ENCODE data around the gene FN1. TPM values are rescaled to one million over a fixed set of nuclear protein-coding genes. Genes with fewer than 3 reads are reported as not detected.

FN1 gene
- total and polyA plus RNA-seq, 2 donors (not counting 3 experiments of a cell fraction or from before 2014, with no cell fraction given), result 3,221 to 3,740 TPM

GRCh38 chr2:215379039-215379438 lies 56.8 kb downstream of the FN1 start:
- H4K20me1 ChIP-seq (replicated peaks; ENCODE audit: control insufficient read depth, extremely low read depth, insufficient read depth, low read length), result no peaks in the 10 kb centered on the region

More at GRCh38 chr2:215379039-215379438, 56.8 kb downstream of the FN1 start:
- Histone ChIP-seq H3K4me1 (ENCODE audit: control insufficient read depth, extremely low read depth, insufficient read depth, low read length) (no peaks in the 10 kb centered on the region), H3K9me1 (replicated peaks; ENCODE audit: control insufficient read depth, extremely low read depth, insufficient read depth, low read length) (no peaks in the 10 kb centered on the region), H3K27me3 (ENCODE audit: control insufficient read depth in 2 of 2, insufficient read depth in 2 of 2, low read length in 2 of 2) (no peaks in the 10 kb centered on the region), H3K79me2 (ENCODE audit: control insufficient read depth, insufficient read depth, low read length) (peaks cover 2% of the 10 kb centered on the region), H3K4me3 (replicated peaks in 1 of 3; ENCODE audit: insufficient read depth in 1 of 3, low read depth in 1 of 3, low read length in 3 of 3) (no peak overlapping the region), H3K9me3 (replicated peaks; ENCODE audit: control insufficient read depth, insufficient read depth, low read length) (no peaks in the 10 kb centered on the region), H3K27ac (ENCODE audit: insufficient read depth, low read depth, low read length) (no peak overlapping the region), H3K4me2 (ENCODE audit: insufficient read depth, low read length) (no peak overlapping the region), H2AFZ (ENCODE audit: low read depth, low read length) (no peak overlapping the region), H3K9ac (replicated peaks; ENCODE audit: extremely low read depth, insufficient read depth, low read length) (no peak overlapping the region), H3K36me3 (ENCODE audit: control insufficient read depth in 2 of 2, extremely low read depth in 1 of 2, insufficient read depth in 2 of 2, low read length in 2 of 2) (peaks cover 54 to 82% of the 10 kb centered on the region in 2 experiments)
- POLR2A ChIA-PET, result no interaction called here
- dilution Hi-C loops (cut with MboI; ENCODE audit: extremely low pct_ligation_motif_present, low sequenced_read_pairs), result no loop called here
- TF ChIP-seq, protein P1, sequence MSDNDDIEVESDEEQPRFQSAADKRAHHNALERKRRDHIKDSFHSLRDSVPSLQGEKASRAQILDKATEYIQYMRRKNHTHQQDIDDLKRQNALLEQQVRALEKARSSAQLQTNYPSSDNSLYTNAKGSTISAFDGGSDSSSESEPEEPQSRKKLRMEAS (IDR thresholded peaks at IDR 0.05; ENCODE audit: insufficient read depth, insufficient read length), result no peak
- TF ChIP-seq JUN (IDR thresholded peaks at IDR 0.05; ENCODE audit: borderline replicate concordance, insufficient read depth, insufficient read length, low read depth) (no peak), GATA2 (IDR thresholded peaks at IDR 0.05; ENCODE audit: insufficient read depth, insufficient read length, low read depth, low read length) (no peak), MYC (IDR thresholded peaks at IDR 0.05; ENCODE audit: low read depth, low read length) (no peak), POLR2AphosphoS5 (IDR thresholded peaks at IDR 0.05; ENCODE audit: insufficient read depth, low read depth, low read length) (no peak), POLR2A (IDR thresholded peaks at IDR 0.05; ENCODE audit: low read depth, low read length) (no peak), EZH2 (IDR thresholded peaks at IDR 0.05; ENCODE audit: borderline replicate concordance, low read depth, low read length, severe bottlenecking) (no peak), FOS (IDR thresholded peaks at IDR 0.05; ENCODE audit: borderline replicate concordance, insufficient read depth, low read length) (no peak)
- TF ChIP-seq, protein P2, sequence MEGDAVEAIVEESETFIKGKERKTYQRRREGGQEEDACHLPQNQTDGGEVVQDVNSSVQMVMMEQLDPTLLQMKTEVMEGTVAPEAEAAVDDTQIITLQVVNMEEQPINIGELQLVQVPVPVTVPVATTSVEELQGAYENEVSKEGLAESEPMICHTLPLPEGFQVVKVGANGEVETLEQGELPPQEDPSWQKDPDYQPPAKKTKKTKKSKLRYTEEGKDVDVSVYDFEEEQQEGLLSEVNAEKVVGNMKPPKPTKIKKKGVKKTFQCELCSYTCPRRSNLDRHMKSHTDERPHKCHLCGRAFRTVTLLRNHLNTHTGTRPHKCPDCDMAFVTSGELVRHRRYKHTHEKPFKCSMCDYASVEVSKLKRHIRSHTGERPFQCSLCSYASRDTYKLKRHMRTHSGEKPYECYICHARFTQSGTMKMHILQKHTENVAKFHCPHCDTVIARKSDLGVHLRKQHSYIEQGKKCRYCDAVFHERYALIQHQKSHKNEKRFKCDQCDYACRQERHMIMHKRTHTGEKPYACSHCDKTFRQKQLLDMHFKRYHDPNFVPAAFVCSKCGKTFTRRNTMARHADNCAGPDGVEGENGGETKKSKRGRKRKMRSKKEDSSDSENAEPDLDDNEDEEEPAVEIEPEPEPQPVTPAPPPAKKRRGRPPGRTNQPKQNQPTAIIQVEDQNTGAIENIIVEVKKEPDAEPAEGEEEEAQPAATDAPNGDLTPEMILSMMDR (IDR thresholded peaks at IDR 0.05; ENCODE audit: extremely low read depth in 1 of 2, insufficient read depth in 1 of 2, low read depth in 1 of 2, low read length in 2 of 2), result no peak
- CTCF ChIA-PET, result no interaction called here
- no peak for FAIRE-seq
- DNase-seq (ENCODE audit: low read depth, low spot score), result no peak
- BruUV-seq (replicated peaks), result no TSS peak
- intact Hi-C loops (cut with micrococcal nuclease), result no loop called here

Data from endothelial cell of umbilical vein (primary cell).